B cell (primary cell): ENCODE results near the gene ATG2A.

Source experiments
- CTCF ChIP-seq: fragments of 200-600 bp; IDR thresholded peaks from one replicate; pipeline ENCODE4 v1.8.0; 2022; ENCODE audit warnings: antibody characterized with exemption, mild to moderate bottlenecking
- EZH2 ChIP-seq: IDR thresholded peaks from 2 replicates; pipeline ENCODE4 v1.6.1; 2012; ENCODE audit warnings: borderline replicate concordance, low read depth, mild to moderate bottlenecking, moderate library complexity, low read length; ENCODE audit not compliant: insufficient read depth, poor library complexity, severe bottlenecking

- no peak for TF ChIP-seq CTCF
- no peak for TF ChIP-seq EZH2
These were observed 4.4 kb upstream of the ATG2A start for GRCh38 chr11:64921384-64921783.
